Left lung (tissue), 10 donors: ENCODE data around the gene TIMM22. TPM values are rescaled to one million over a fixed set of nuclear protein-coding genes. Genes with fewer than 3 reads are reported as not detected.

Experiments
- ATAC-seq: fragments of 200-7000 bp; cut with Tn5 transposase; one replicate; pipeline ENCODE4 v1.9.1; 2020; ENCODE audit warnings: moderate library complexity
- DNase-seq, 4 donors: peaks; one replicate each; pipeline ENCODE4 v3.0.0-alpha.2; 2013 to 2020
- H3K27ac ChIP-seq, 2 donors: fragments of 200-600 bp; sonication (generic) in 1 of 2; one replicate each; pipeline versions ENCODE4 v1.5.0 to v1.8.0; 2020 to 2021
- H3K27me3 ChIP-seq, 2 donors: fragments of 200-600 bp; sonication (generic) in 1 of 2; one replicate each; pipeline versions ENCODE4 v1.5.0 to v1.8.0; 2020 to 2021
- H3K36me3 ChIP-seq, 2 donors: fragments of 200-600 bp; sonication (generic) in 1 of 2; one replicate each; pipeline versions ENCODE4 v1.5.0 to v1.8.0; 2020 to 2021
- H3K4me1 ChIP-seq, 2 donors: fragments of 200-600 bp; one replicate each; pipeline ENCODE4 v1.8.0; 2021
- H3K4me3 ChIP-seq, 2 donors: fragments of 200-600 bp; sonication (generic) in 1 of 2; one replicate each; pipeline versions ENCODE4 v1.5.0 to v1.8.0; 2020 to 2021; ENCODE audit warnings: mild to moderate bottlenecking in 1 of 2
- H3K9me3 ChIP-seq, 2 donors: fragments of 200-600 bp; sonication (generic) in 1 of 2; one replicate each; pipeline versions ENCODE4 v1.5.0 to v1.8.0; 2020 to 2021
- CTCF ChIP-seq, 2 donors: fragments of 200-600 bp; sonication (generic) in 1 of 2; IDR thresholded peaks; one replicate each; pipeline versions ENCODE4 v1.5.0 to v1.8.0; 2021; ENCODE audit warnings: antibody characterized with exemption in 2 of 2
- intact Hi-C, 2 donors: fragments of 100-400 bp; cut with DNase I; formaldehyde crosslinking; loops; one replicate each; pipeline versions ENCODE4 v1.11.2 to v1.14.2; 2022
- polyA plus RNA-seq, 6 donors: library from polyadenylated mRNA; unstranded; fragments of 120-200 nt; gene quantifications; one replicate each; pipeline ENCODE4 v1.2.1, GENCODE V29; 2013; ENCODE audit not compliant: insufficient read length in 6 of 6
- total RNA-seq, 2 donors: library from RNA; stranded (reverse); fragmentation: NEBNext Ultra II Directional; extraction: Animal tissue kit (Norgen Biotek cat#: 25700); gene quantifications; one replicate each; pipeline ENCODE4 v1.2.1, GENCODE V29; 2021
- donor health status: DM: no; HTN: yes; CAD: no.
- donor health status: DM: no; HTN: no; CAD: no.

The TIMM22 gene
- total and polyA plus RNA-seq, 8 donors = 10.6 to 18.4 (median 15.4) TPM

GRCh38 chr17:1005361-1005946, 8.5 kb downstream of the TIMM22 start:
- DNase-seq (peak in 2 of 4 donors; percentile 63 to 81), ATAC-seq (peak; percentile 13)
- Histone ChIP-seq H3K4me1 (peaks cover 22 to 61% of the 10 kb centered on the region in 2 donors), H3K4me3 (no peak overlapping the region), H3K27me3 (no peaks in the 10 kb centered on the region), H3K9me3 (no peaks in the 10 kb centered on the region), H3K27ac (peak overlapping the region; percentile 63 to 69), H3K36me3 (peaks cover 0 to 98% of the 10 kb centered on the region in 2 donors)
- intact Hi-C loops = no loop called here
- TF ChIP-seq CTCF (IDR thresholded peaks at IDR 0.05) = no peak

- DNase-seq = no peak
- Histone ChIP-seq H3K4me3 (no peak overlapping the region), H3K36me3 (peaks cover 0 to 98% of the 10 kb centered on the region in 2 donors), H3K4me1 (peaks cover 22 to 56% of the 10 kb centered on the region in 2 donors), H3K27me3 (no peaks in the 10 kb centered on the region), H3K27ac (peak overlapping the region; percentile 63 to 69), H3K9me3 (no peaks in the 10 kb centered on the region)
- no peak for ATAC-seq
- intact Hi-C loops = no loop called here
- no peak for TF ChIP-seq CTCF (IDR thresholded peaks at IDR 0.05)
These were observed 9.1 kb downstream of the TIMM22 start for GRCh38 chr17:1006054-1006453.

DNA sequence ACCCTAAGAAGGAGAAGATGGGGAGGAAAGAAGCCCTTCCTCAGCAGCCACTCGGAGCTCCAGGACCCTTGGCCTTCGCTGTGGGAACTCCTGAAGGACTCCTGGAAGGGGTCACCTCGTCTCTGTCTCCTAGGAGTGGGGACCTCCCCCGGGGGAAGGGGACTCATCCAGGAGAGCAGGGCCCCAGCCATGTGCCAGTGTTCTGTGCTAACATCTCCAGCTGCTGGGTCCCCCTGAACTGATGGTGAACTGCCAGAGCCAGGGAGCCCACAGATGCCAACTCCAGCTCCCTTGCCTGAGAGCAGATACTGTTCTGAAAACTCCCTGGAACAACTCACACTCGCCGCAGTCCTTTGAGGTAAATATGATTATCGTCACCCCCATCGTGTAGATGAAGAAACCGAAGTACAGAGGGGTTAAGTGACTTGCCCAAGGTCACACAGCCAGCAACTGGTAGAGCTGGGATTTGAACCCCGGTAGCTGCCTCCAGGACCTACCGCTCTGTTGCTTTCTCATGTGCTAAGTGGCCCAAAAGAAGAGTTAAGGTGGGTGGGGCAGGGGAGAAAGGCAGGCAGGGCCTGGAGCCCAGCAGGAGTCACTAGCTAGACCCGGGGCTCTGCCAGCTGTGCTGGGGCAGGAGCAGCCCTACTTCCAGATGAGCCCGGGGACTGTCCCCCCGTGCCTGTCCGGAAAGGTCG, 10.5 kb downstream of the TIMM22 start:
- Histone ChIP-seq H3K27me3 (no peaks in the 10 kb centered on the region), H3K9me3 (no peaks in the 10 kb centered on the region), H3K36me3 (peaks cover 0 to 98% of the 10 kb centered on the region in 2 donors), H3K4me1 (peaks cover 14 to 42% of the 10 kb centered on the region in 2 donors), H3K4me3 (no peak overlapping the region), H3K27ac (peak overlapping the region; percentile 41 to 53)
- TF ChIP-seq CTCF (IDR thresholded peaks at IDR 0.05) = no peak
- DNase-seq = no peak
- ATAC-seq = no peak
- intact Hi-C loops = no loop called here

GRCh38 chr17:1008008-1008761, 11.3 kb downstream of the TIMM22 start:
- Histone ChIP-seq H3K9me3 (no peaks in the 10 kb centered on the region), H3K4me3 (no peak overlapping the region), H3K27ac (peak overlapping the region; percentile 41 to 53), H3K27me3 (no peaks in the 10 kb centered on the region), H3K4me1 (peaks cover 11 to 34% of the 10 kb centered on the region in 2 donors), H3K36me3 (peaks cover 0 to 98% of the 10 kb centered on the region in 2 donors)
- DNase-seq (no peak), ATAC-seq (peak; percentile 5)
- intact Hi-C loops = no loop called here
- no peak for TF ChIP-seq CTCF (IDR thresholded peaks at IDR 0.05)
